ENCODE measurements around the gene NPAS4. TPM values are rescaled to one million over a fixed set of nuclear protein-coding genes. Genes with fewer than 3 reads are reported as not detected.

NPAS4 gene
- total and polyA plus RNA-seq, 2 of the 13 experiments (the other 11 are each of a cell fraction or from before 2014, with no cell fraction given): not detected

GRCh38 chr11:66438504-66439466, 17.9 kb downstream of the NPAS4 start, which contains the start of gene MRPL11 (continued):
- TF ChIP-seq ZNF574 (CRISPR knock-in tag; IDR thresholded peaks at IDR 0.05) (peak; percentile 66; the same call in 1 of the 2 replicates), NFKB2 (CRISPR knock-in tag; IDR thresholded peaks at IDR 0.05; ENCODE audit: borderline replicate concordance) (0 out of 2 replicates have a peak, but pooled peaks have one; percentile 11), ZNF414 (CRISPR knock-in tag; IDR thresholded peaks at IDR 0.05) (0 out of 2 replicates have a peak, but pooled peaks have one; percentile 41), THAP7 (CRISPR knock-in tag; IDR thresholded peaks at IDR 0.05) (no peak), PHF5A (CRISPR knock-in tag; IDR thresholded peaks at IDR 0.05; ENCODE audit: low read depth, unreplicated experiment) (peak; percentile 37), ZNF747 (CRISPR knock-in tag; IDR thresholded peaks at IDR 0.05; ENCODE audit: borderline replicate concordance) (0 out of 2 replicates have a peak, but pooled peaks have one; percentile 36), GABPB1 (CRISPR knock-in tag; IDR thresholded peaks at IDR 0.05) (peak; percentile 67), ZBTB49 (CRISPR knock-in tag; IDR thresholded peaks at IDR 0.05; ENCODE audit: borderline replicate concordance) (no peak), HDAC2 (CRISPR knock-in tag; IDR thresholded peaks at IDR 0.05) (no peak; the same call in 1 of the 2 replicates), NR0B2 (CRISPR knock-in tag; IDR thresholded peaks at IDR 0.05) (no peak), PITX1 (CRISPR knock-in tag; IDR thresholded peaks at IDR 0.05) (peak; percentile 89; the same call in 1 of the 2 replicates), NPAS2 (CRISPR knock-in tag; IDR thresholded peaks at IDR 0.05; ENCODE audit: borderline replicate concordance) (no peak), ZBTB42 (CRISPR knock-in tag; IDR thresholded peaks at IDR 0.05) (no peak), MAFF (IDR thresholded peaks at IDR 0.05; ENCODE audit: low read depth, low read length) (no peak), KLF13 (CRISPR knock-in tag; IDR thresholded peaks at IDR 0.05) (no peak), TEF (CRISPR knock-in tag; IDR thresholded peaks at IDR 0.05) (no peak)

Data from HepG2 (cell line).